Measurements from ENCODE around the gene GRIK2. TPM values are rescaled to one million over a fixed set of nuclear protein-coding genes. Genes with fewer than 3 reads are reported as not detected.

GRIK2 gene
- total and polyA plus RNA-seq, 8 donors, result 0.61 to 3.5 (median 2.4) TPM

- no peaks in the 10 kb centered on the region for H3K9me3 ChIP-seq
- H3K36me3 ChIP-seq, result no peaks in the 10 kb centered on the region
- intact Hi-C loops (cut with DNase I), result no loop called here
- 3 to 5% methylated on average over 28 of the region's 28 CpGs for WGBS, 2 donors
- H3K27ac ChIP-seq, result no peak overlapping the region
- DNase-seq (peak in 2 of 6 donors; percentile 48 to 60), ATAC-seq (peak in 2 of 4 donors; percentile 39 to 44), FAIRE-seq (no peak)
- H3K4me1 ChIP-seq, result no peaks in the 10 kb centered on the region
- TF ChIP-seq CTCF (IDR thresholded peaks at IDR 0.05), result no peak
- H3K27me3 ChIP-seq, result no peaks in the 10 kb centered on the region
- H3K4me3 ChIP-seq, result no peak overlapping the region
Measured at GRCh38 chr6:101402622-101403031, 9.1 kb downstream of the GRIK2 start.

GRCh38 chr6:101403216-101403945, 9.9 kb downstream of the GRIK2 start:
- Histone ChIP-seq H3K4me3 (no peak overlapping the region), H3K4me1 (no peaks in the 10 kb centered on the region), H3K27me3 (no peaks in the 10 kb centered on the region), H3K36me3 (no peaks in the 10 kb centered on the region), H3K9me3 (no peaks in the 10 kb centered on the region), H3K27ac (no peak overlapping the region)
- ATAC-seq (no peak), DNase-seq (no peak), FAIRE-seq (no peak)
- no peak for TF ChIP-seq CTCF (IDR thresholded peaks at IDR 0.05)
- WGBS, 2 donors, result 17 to 19% methylated on average over 16 of the region's 16 CpGs
- intact Hi-C loops (cut with DNase I), result no loop called here

GRCh38 chr6:101404775-101405174, 11.3 kb downstream of the GRIK2 start:
- H3K4me3 ChIP-seq, result no peak overlapping the region
- 38 to 57% methylated on average over 4 of the region's 4 CpGs for WGBS, 2 donors
- FAIRE-seq (no peak), ATAC-seq (no peak), DNase-seq (no peak)
- no peaks in the 10 kb centered on the region for H3K9me3 ChIP-seq
- H3K27ac ChIP-seq, result no peak overlapping the region
- H3K27me3 ChIP-seq, result no peaks in the 10 kb centered on the region
- TF ChIP-seq CTCF (IDR thresholded peaks at IDR 0.05), result no peak
- no peaks in the 10 kb centered on the region for H3K36me3 ChIP-seq
- intact Hi-C loops (cut with DNase I), result no loop called here
- H3K4me1 ChIP-seq, result no peaks in the 10 kb centered on the region

GRCh38 chr6:101413773-101414172, 20.3 kb downstream of the GRIK2 start:
- Histone ChIP-seq H3K4me3 (no peak overlapping the region), H3K27me3 (no peaks in the 10 kb centered on the region), H3K9me3 (no peaks in the 10 kb centered on the region), H3K4me1 (no peaks in the 10 kb centered on the region), H3K36me3 (no peaks in the 10 kb centered on the region), H3K27ac (no peak overlapping the region)
- intact Hi-C loops (cut with DNase I), result no loop called here
- FAIRE-seq (no peak), ATAC-seq (no peak), DNase-seq (no peak)
- TF ChIP-seq CTCF (IDR thresholded peaks at IDR 0.05), result no peak

- H3K36me3 ChIP-seq, result no peaks in the 10 kb centered on the region
- TF ChIP-seq CTCF (IDR thresholded peaks at IDR 0.05), result no peak
- H3K4me3 ChIP-seq, result no peak overlapping the region
- no peak for ATAC-seq
- 40 to 61% methylated on average over 1 of the region's 1 CpG for WGBS, 2 donors
- H3K4me1 ChIP-seq, result no peaks in the 10 kb centered on the region
- FAIRE-seq, result no peak
- no peak for DNase-seq
- no peak overlapping the region for H3K27ac ChIP-seq
- H3K9me3 ChIP-seq, result no peaks in the 10 kb centered on the region
- intact Hi-C loops (cut with DNase I), result no loop called here
- H3K27me3 ChIP-seq, result no peaks in the 10 kb centered on the region
Measured at GRCh38 chr6:101417900-101418299, 24.4 kb downstream of the GRIK2 start.

All from pancreas (tissue), 10 donors.